NCI-H187 (cell line): Measurements from ENCODE around the gene MAPK4.
"Not testable (repeated sequence)": the region's sequence is repeated elsewhere in the genome, so short reads cannot be mapped to it uniquely, and the experiment has no call there.

ENCODE experiments used
- DNase-seq, 2 experiments: peaks; one replicate each; lab custom pipeline; 2025; lab: John Stamatoyannopoulos, UW

Gene MAPK4

GRCh38 chr18:50750546-50750945, 190.7 kb downstream of the MAPK4 start:
- no peak for DNase-seq

- DNase-seq = no peak
These were observed 191.6 kb downstream of the MAPK4 start for GRCh38 chr18:50751490-50751889.

- no peak for DNase-seq
These were observed 192.1 kb downstream of the MAPK4 start for GRCh38 chr18:50751947-50752346.

- DNase-seq = no peak
These were observed 193.4 kb downstream of the MAPK4 start for GRCh38 chr18:50753311-50753710.

- DNase-seq = no peak
These were observed 194.4 kb downstream of the MAPK4 start for GRCh38 chr18:50754297-50754696.

- DNase-seq = no peak
These were observed 197.5 kb downstream of the MAPK4 start for GRCh38 chr18:50757358-50757757.

- no peak for DNase-seq
These were observed 209.6 kb downstream of the MAPK4 start for GRCh38 chr18:50769463-50769862.

GRCh38 chr18:50775207-50775606, 215.3 kb downstream of the MAPK4 start:
- DNase-seq = no peak

- DNase-seq = no peak
These were observed 215.8 kb downstream of the MAPK4 start for GRCh38 chr18:50775726-50776125.

GRCh38 chr18:50776383-50776782, 216.5 kb downstream of the MAPK4 start:
- DNase-seq = no peak

GRCh38 chr18:50779021-50779420, 219.1 kb downstream of the MAPK4 start:
- DNase-seq = not testable (repeated sequence)
